Endothelial cell (in vitro differentiated cells): ENCODE results near the gene SOX13. TPM values are rescaled to one million over a fixed set of nuclear protein-coding genes. Genes with fewer than 3 reads are reported as not detected.

Experiments used
- DNase-seq: peaks from one replicate; pipeline ENCODE4 v3.0.0; 2021; ENCODE audit warnings: low spot score
- H3K27ac Mint-ChIP-seq: one replicate; pipeline ENCODE4 v1.8.0; 2021; ENCODE audit warnings: mixed read lengths, inconsistent platforms; ENCODE audit not compliant: unreplicated experiment
- H3K27me3 Mint-ChIP-seq: one replicate; pipeline ENCODE4 v1.8.0; 2021; ENCODE audit warnings: mild to moderate bottlenecking, moderate library complexity, mixed read lengths, inconsistent platforms; ENCODE audit not compliant: unreplicated experiment
- H3K36me3 Mint-ChIP-seq: one replicate; pipeline ENCODE4 v1.8.0; 2021; ENCODE audit warnings: mild to moderate bottlenecking, low read depth, mixed read lengths, inconsistent platforms; ENCODE audit not compliant: unreplicated experiment
- H3K4me1 Mint-ChIP-seq: one replicate; pipeline ENCODE4 v1.8.0; 2021; ENCODE audit warnings: mild to moderate bottlenecking, mixed read lengths, inconsistent platforms; ENCODE audit not compliant: unreplicated experiment
- H3K4me3 Mint-ChIP-seq: one replicate; pipeline ENCODE4 v1.8.0; 2021; ENCODE audit warnings: mild to moderate bottlenecking, mixed read lengths, inconsistent platforms; ENCODE audit not compliant: unreplicated experiment
- H3K9me3 Mint-ChIP-seq: one replicate; pipeline ENCODE4 v1.8.0; 2021; ENCODE audit warnings: mixed read lengths, inconsistent platforms; ENCODE audit not compliant: unreplicated experiment
- total RNA-seq: library from RNA; stranded (reverse); fragmentation: NEBNext Ultra II Directional; extraction: Animal tissue kit (Norgen Biotek cat#: 25700); gene quantifications from one replicate; pipeline ENCODE4 v1.2.1, GENCODE V29; 2021; ENCODE audit not compliant: unreplicated experiment
- TF ChIP-seq, protein P1 (sequence below): fragments of 200-600 bp; sonication (generic); IDR thresholded peaks from one replicate; pipeline ENCODE4 v1.5.0; 2021; ENCODE audit warnings: antibody characterized with exemption; ENCODE audit not compliant: unreplicated experiment

The SOX13 gene
- total RNA-seq, 1 donor from 2014 or later = 107 TPM

GRCh38 chr1:204136814-204137213 lies 63.9 kb downstream of the SOX13 start:
- no peak overlapping the region for H3K27ac Mint-ChIP-seq
- TF ChIP-seq, protein P1, sequence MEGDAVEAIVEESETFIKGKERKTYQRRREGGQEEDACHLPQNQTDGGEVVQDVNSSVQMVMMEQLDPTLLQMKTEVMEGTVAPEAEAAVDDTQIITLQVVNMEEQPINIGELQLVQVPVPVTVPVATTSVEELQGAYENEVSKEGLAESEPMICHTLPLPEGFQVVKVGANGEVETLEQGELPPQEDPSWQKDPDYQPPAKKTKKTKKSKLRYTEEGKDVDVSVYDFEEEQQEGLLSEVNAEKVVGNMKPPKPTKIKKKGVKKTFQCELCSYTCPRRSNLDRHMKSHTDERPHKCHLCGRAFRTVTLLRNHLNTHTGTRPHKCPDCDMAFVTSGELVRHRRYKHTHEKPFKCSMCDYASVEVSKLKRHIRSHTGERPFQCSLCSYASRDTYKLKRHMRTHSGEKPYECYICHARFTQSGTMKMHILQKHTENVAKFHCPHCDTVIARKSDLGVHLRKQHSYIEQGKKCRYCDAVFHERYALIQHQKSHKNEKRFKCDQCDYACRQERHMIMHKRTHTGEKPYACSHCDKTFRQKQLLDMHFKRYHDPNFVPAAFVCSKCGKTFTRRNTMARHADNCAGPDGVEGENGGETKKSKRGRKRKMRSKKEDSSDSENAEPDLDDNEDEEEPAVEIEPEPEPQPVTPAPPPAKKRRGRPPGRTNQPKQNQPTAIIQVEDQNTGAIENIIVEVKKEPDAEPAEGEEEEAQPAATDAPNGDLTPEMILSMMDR = no peak
- no peak overlapping the region for H3K4me3 Mint-ChIP-seq
- H3K4me1 Mint-ChIP-seq = no peaks in the 10 kb centered on the region
- H3K27me3 Mint-ChIP-seq = peaks cover 3% of the 10 kb centered on the region
- no peaks in the 10 kb centered on the region for H3K9me3 Mint-ChIP-seq
- DNase-seq = no peak
- H3K36me3 Mint-ChIP-seq = peaks cover 13% of the 10 kb centered on the region

DNA sequence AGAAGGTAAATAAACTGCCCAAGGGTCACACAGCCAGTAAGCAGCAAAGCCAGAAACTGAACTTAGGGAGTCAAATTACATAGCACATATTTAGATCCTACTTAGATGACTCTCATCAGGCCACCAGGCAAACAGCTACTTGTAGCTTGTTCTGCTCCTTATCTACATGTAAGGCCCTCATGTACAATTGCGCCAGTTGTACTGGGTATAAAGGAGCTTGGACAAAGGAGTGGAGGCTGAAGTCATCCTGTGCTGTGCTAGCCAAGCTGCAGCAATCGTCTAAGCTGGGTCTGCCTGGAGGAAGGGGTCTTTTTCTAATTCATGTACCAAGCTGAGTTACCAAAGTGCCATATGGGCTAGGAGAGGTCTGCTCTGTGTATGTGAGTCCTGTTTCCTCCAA lies 66.2 kb downstream of the SOX13 start:
- peaks cover 13% of the 10 kb centered on the region for H3K36me3 Mint-ChIP-seq
- no peaks in the 10 kb centered on the region for H3K4me1 Mint-ChIP-seq
- no peaks in the 10 kb centered on the region for H3K9me3 Mint-ChIP-seq
- no peak for DNase-seq
- TF ChIP-seq, protein P1 = no peak
- no peak overlapping the region for H3K4me3 Mint-ChIP-seq
- no peak overlapping the region for H3K27ac Mint-ChIP-seq
- peaks cover 6% of the 10 kb centered on the region for H3K27me3 Mint-ChIP-seq

- Mint-ChIP-seq H3K4me1 (no peaks in the 10 kb centered on the region), H3K36me3 (peaks cover 13% of the 10 kb centered on the region), H3K9me3 (no peaks in the 10 kb centered on the region), H3K27me3 (peaks cover 6% of the 10 kb centered on the region), H3K27ac (peak overlapping the region; percentile 30), H3K4me3 (peak overlapping the region; percentile 42)
- TF ChIP-seq, protein P1 = no peak
- no peak for DNase-seq
These were observed 67.0 kb downstream of the SOX13 start for GRCh38 chr1:204139952-204140351.

DNA sequence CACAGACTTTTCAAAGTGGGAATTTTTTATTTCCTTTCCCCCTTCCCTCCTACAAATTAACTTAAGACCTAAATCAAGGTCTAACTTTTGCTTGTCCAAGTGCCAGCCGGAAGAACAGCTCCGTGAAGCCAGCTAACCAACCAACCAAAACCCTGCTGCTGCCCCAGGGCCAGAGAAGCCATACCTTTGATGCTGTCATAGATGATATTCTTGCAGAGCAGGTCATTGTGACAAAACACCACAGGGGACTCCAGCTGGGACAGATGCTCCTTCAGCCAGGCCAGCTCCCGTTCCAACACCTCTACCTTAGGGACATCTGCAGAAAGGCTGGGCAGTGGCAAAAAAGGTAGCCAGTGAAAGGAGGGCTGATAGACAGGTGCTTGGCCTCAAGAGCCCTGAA lies 68.2 kb downstream of the SOX13 start:
- Mint-ChIP-seq H3K36me3 (peaks cover 9% of the 10 kb centered on the region), H3K27ac (no peak overlapping the region), H3K4me3 (no peak overlapping the region), H3K4me1 (no peaks in the 10 kb centered on the region), H3K9me3 (no peaks in the 10 kb centered on the region), H3K27me3 (peaks cover 4% of the 10 kb centered on the region)
- TF ChIP-seq, protein P1 = no peak
- DNase-seq = no peak

DNA sequence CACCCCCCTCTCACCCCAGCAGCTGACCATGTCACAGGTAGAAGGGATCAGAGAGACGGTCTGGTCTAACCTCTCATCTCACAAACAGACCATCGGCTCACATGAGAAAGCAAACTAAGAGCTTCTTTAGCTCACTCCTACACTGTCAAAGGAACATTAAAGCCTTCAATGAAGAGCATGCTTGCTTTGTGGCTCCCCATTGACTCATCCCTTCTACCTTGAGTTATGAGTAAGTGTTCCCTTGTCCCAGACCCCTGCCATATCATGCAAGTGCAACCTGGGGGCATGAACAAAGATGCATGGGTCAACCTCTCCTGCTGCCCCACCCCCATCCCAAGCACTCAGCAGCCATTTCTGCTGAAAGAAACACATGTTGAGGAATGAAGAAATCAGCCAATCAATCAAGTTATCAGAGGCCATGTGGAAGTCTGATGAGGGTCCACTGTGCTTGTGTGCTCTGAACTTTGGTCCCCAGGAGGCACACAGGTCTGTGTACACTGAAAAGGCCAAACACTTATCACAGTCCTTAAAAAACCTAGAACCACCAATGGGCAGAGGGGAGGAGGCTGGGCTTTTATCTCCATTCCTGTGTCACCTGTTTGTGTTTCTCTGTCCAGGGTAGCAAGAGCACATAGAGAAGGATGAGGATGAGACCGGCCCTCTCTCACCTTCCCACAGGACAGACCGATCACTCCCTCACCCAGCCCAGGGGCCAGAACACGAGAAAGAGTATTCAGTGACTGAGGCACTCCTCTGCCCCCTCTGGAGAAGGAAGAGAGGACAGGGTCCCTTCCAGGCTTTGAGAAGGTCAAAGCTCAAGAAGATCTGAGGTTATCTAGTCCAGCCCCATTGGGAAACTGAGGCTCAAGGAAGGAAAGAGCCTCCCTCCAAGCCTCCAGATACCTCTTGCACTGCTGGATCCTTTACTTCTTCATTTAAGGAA lies 69.4 kb downstream of the SOX13 start:
- H3K27me3 Mint-ChIP-seq = peaks cover 6% of the 10 kb centered on the region
- no peak for DNase-seq
- H3K4me1 Mint-ChIP-seq = peaks cover 2% of the 10 kb centered on the region
- TF ChIP-seq, protein P1 = no peak
- H3K4me3 Mint-ChIP-seq = no peak overlapping the region
- no peak overlapping the region for H3K27ac Mint-ChIP-seq
- H3K9me3 Mint-ChIP-seq = no peaks in the 10 kb centered on the region
- H3K36me3 Mint-ChIP-seq = peaks cover 9% of the 10 kb centered on the region
